Naive B cell (primary cell): Measurements from ENCODE around the gene SERINC3. TPM values are rescaled to one million over a fixed set of nuclear protein-coding genes. Genes with fewer than 3 reads are reported as not detected.
A peak's percentile ranks its signal among the peaks of the same experiment; 100 is the strongest.
"Not testable (repeated sequence)": the region's sequence is repeated elsewhere in the genome, so short reads cannot be mapped to it uniquely, and the experiment has no call there.

Experiments
- ATAC-seq, 2 donors: fragments of 150-1000 bp; cut with Tn5 transposase; 2 replicates each; pipeline ENCODE4 v1.10.0; 2021; ENCODE audit warnings: low read depth in 2 of 2, mild to moderate bottlenecking in 2 of 2, moderate library complexity in 2 of 2
- DNase-seq: peaks from one replicate; pipeline ENCODE4 v3.0.0; 2022
- H3K27ac Mint-ChIP-seq, 6 donors: one replicate each; pipeline ENCODE4 v1.8.0; 2020 to 2022; ENCODE audit warnings: mild to moderate bottlenecking in 6 of 6, mixed read lengths in 6 of 6, moderate library complexity in 5 of 6, inconsistent platforms in 2 of 6
- H3K27me3 Mint-ChIP-seq, 3 donors: one replicate each; pipeline ENCODE4 v1.8.0; 2021 to 2022; ENCODE audit warnings: mixed read lengths in 3 of 3, mild to moderate bottlenecking in 1 of 3
- H3K36me3 Mint-ChIP-seq, 2 donors: one replicate each; pipeline ENCODE4 v1.8.0; 2020 to 2022; ENCODE audit warnings: mixed read lengths in 2 of 2, inconsistent platforms in 1 of 2, mild to moderate bottlenecking in 1 of 2
- H3K4me1 Mint-ChIP-seq, 3 donors: one replicate each; pipeline ENCODE4 v1.8.0; 2020 to 2022; ENCODE audit warnings: mixed read lengths in 3 of 3, inconsistent platforms in 1 of 3, mild to moderate bottlenecking in 1 of 3, moderate library complexity in 1 of 3
- H3K4me3 Mint-ChIP-seq, 8 donors: one replicate each; pipeline ENCODE4 v1.8.0; 2020 to 2022; ENCODE audit warnings: mild to moderate bottlenecking in 8 of 8, mixed read lengths in 8 of 8, moderate library complexity in 8 of 8, inconsistent platforms in 2 of 8
- H3K9me3 Mint-ChIP-seq, 7 donors: one replicate each; pipeline ENCODE4 v1.8.0; 2020 to 2022; ENCODE audit warnings: mixed read lengths in 7 of 7, mild to moderate bottlenecking in 5 of 7, inconsistent platforms in 2 of 7, moderate library complexity in 1 of 7
- polyA plus RNA-seq, 6 donors: library from polyadenylated mRNA; unstranded; fragments of 300-500 nt; fragmentation: Illumina TruSeq; gene quantifications; one replicate each; pipeline ENCODE4 v1.2.3, GENCODE V29; 2021; ENCODE audit warnings: low read depth in 6 of 6

Gene SERINC3
- polyA plus RNA-seq, 6 donors from 2014 or later, result 120 to 145 (median 133) TPM

- no peak for DNase-seq
- Mint-ChIP-seq H3K9me3 (no peaks in the 10 kb centered on the region), H3K4me3 (no peak overlapping the region), H3K27me3 (no peaks in the 10 kb centered on the region), H3K4me1 (peaks cover 12 to 30% (median 24%) of the 10 kb centered on the region in 3 donors), H3K27ac (peak overlapping the region in 1 of 6 donors; percentile 19), H3K36me3 (peaks cover 0 to 9% of the 10 kb centered on the region in 2 donors)
- ATAC-seq, result no peak
These were observed 40.0 kb downstream of the SERINC3 start for GRCh38 chr20:44481719-44482416.

- no peak for ATAC-seq
These were observed 41.8 kb downstream of the SERINC3 start for GRCh38 chr20:44480097-44480496.

GRCh38 chr20:44479643-44480042 lies 42.2 kb downstream of the SERINC3 start:
- DNase-seq (peak; percentile 37), ATAC-seq (peak; percentile 29 to 51)
- peaks cover 0 to 6% of the 10 kb centered on the region in 2 donors for H3K36me3 Mint-ChIP-seq
- H3K27ac Mint-ChIP-seq, result peak overlapping the region in 3 of 6 donors; percentile 24 to 80 (median 52)
- H3K9me3 Mint-ChIP-seq, result no peaks in the 10 kb centered on the region
- no peaks in the 10 kb centered on the region for H3K27me3 Mint-ChIP-seq
- peaks cover 31 to 50% (median 37%) of the 10 kb centered on the region in 3 donors for H3K4me1 Mint-ChIP-seq
- peak overlapping the region in 2 of 8 donors; percentile 10 to 51 for H3K4me3 Mint-ChIP-seq

More at GRCh38 chr20:44480097-44480496, 41.8 kb downstream of the SERINC3 start:
- H3K27ac Mint-ChIP-seq, result peak overlapping the region in 2 of 6 donors; percentile 19 to 89
- peaks cover 30 to 47% (median 33%) of the 10 kb centered on the region in 3 donors for H3K4me1 Mint-ChIP-seq
- H3K4me3 Mint-ChIP-seq, result no peak overlapping the region
- no peak for DNase-seq
- H3K36me3 Mint-ChIP-seq, result peaks cover 0 to 6% of the 10 kb centered on the region in 2 donors
- no peaks in the 10 kb centered on the region for H3K27me3 Mint-ChIP-seq
- no peaks in the 10 kb centered on the region for H3K9me3 Mint-ChIP-seq

GRCh38 chr20:44478206-44478605 lies 43.7 kb downstream of the SERINC3 start:
- no peak for ATAC-seq
- H3K27ac Mint-ChIP-seq, result peak overlapping the region in 3 of 6 donors; percentile 15 to 84 (median 54)
- no peaks in the 10 kb centered on the region for H3K27me3 Mint-ChIP-seq
- DNase-seq, result no peak
- peaks cover 31 to 48% (median 37%) of the 10 kb centered on the region in 3 donors for H3K4me1 Mint-ChIP-seq
- peak overlapping the region in 2 of 8 donors; percentile 33 to 79 for H3K4me3 Mint-ChIP-seq
- no peaks in the 10 kb centered on the region for H3K9me3 Mint-ChIP-seq
- H3K36me3 Mint-ChIP-seq, result peaks cover 0 to 6% of the 10 kb centered on the region in 2 donors

GRCh38 chr20:44477151-44477550 lies 44.7 kb downstream of the SERINC3 start:
- Mint-ChIP-seq H3K9me3 (no peaks in the 10 kb centered on the region), H3K4me3 (peak overlapping the region in 6 of 8 donors; percentile 91 to 96 (median 94)), H3K27ac (peak overlapping the region; percentile 39 to 98 (median 78)), H3K4me1 (peaks cover 31 to 48% (median 37%) of the 10 kb centered on the region in 3 donors), H3K27me3 (no peaks in the 10 kb centered on the region), H3K36me3 (peaks cover 0 to 6% of the 10 kb centered on the region in 2 donors)
- DNase-seq (no peak), ATAC-seq (no peak)

- Mint-ChIP-seq H3K4me1 (peaks cover 31 to 48% (median 37%) of the 10 kb centered on the region in 3 donors), H3K27me3 (peaks cover 0 to 4% (median 0%) of the 10 kb centered on the region in 3 donors), H3K27ac (peak within 1 kb of the TSS; percentile 97 to 99 (median 98)), H3K36me3 (no peaks in the 10 kb centered on the region), H3K4me3 (peak within 1 kb of the TSS; percentile 91 to 99 (median 95)), H3K9me3 (no peaks in the 10 kb centered on the region)
- DNase-seq (peak; percentile 90), ATAC-seq (peak; percentile 89 to 93)
These were observed 45.9 kb downstream of the SERINC3 start, which contains the start of gene TTPAL for GRCh38 chr20:44475694-44476560. TSS of gene TTPAL (plus strand) at chr20:44475874. CDS start at chr20:44480000, 4,126 bp downstream.

- no peaks in the 10 kb centered on the region for H3K9me3 Mint-ChIP-seq
- DNase-seq, result no peak
- H3K4me3 Mint-ChIP-seq, result peak overlapping the region; percentile 91 to 99 (median 95)
- peaks cover 30 to 45% (median 32%) of the 10 kb centered on the region in 3 donors for H3K4me1 Mint-ChIP-seq
- H3K27me3 Mint-ChIP-seq, result peaks cover 0 to 4% (median 0%) of the 10 kb centered on the region in 3 donors
- peak overlapping the region; percentile 97 to 99 (median 98) for H3K27ac Mint-ChIP-seq
- no peaks in the 10 kb centered on the region for H3K36me3 Mint-ChIP-seq
- ATAC-seq, result no peak
These were observed 46.5 kb downstream of the SERINC3 start for GRCh38 chr20:44475372-44475693.

- H3K9me3 Mint-ChIP-seq, ATAC-seq, H3K36me3 Mint-ChIP-seq, H3K4me3 Mint-ChIP-seq, H3K27ac Mint-ChIP-seq, H3K27me3 Mint-ChIP-seq, DNase-seq: not testable (repeated sequence)
- peaks cover 17 to 25% (median 22%) of the 10 kb centered on the region in 3 donors for H3K4me1 Mint-ChIP-seq
These were observed 49.6 kb downstream of the SERINC3 start for GRCh38 chr20:44472283-44472682.

- Mint-ChIP-seq H3K27me3 (peaks cover 0 to 6% (median 4%) of the 10 kb centered on the region in 3 donors), H3K4me1 (peaks cover 9 to 17% (median 15%) of the 10 kb centered on the region in 3 donors), H3K27ac (no peak overlapping the region), H3K36me3 (no peaks in the 10 kb centered on the region), H3K9me3 (no peaks in the 10 kb centered on the region), H3K4me3 (no peak overlapping the region)
- ATAC-seq (no peak), DNase-seq (no peak)
These were observed 50.4 kb downstream of the SERINC3 start for GRCh38 chr20:44471481-44471882.

- Mint-ChIP-seq H3K27ac (no peak overlapping the region), H3K4me3 (no peak overlapping the region), H3K27me3 (peaks cover 0 to 6% (median 4%) of the 10 kb centered on the region in 3 donors), H3K4me1 (peaks cover 4 to 6% (median 6%) of the 10 kb centered on the region in 3 donors), H3K36me3 (no peaks in the 10 kb centered on the region), H3K9me3 (no peaks in the 10 kb centered on the region)
- no peak for ATAC-seq
- DNase-seq, result no peak
These were observed 51.5 kb downstream of the SERINC3 start for GRCh38 chr20:44470327-44470726.

GRCh38 chr20:44468044-44468782 lies 53.7 kb downstream of the SERINC3 start:
- H3K27ac Mint-ChIP-seq, result no peak overlapping the region
- no peaks in the 10 kb centered on the region for H3K36me3 Mint-ChIP-seq
- H3K4me3 Mint-ChIP-seq, result no peak overlapping the region
- peaks cover 0 to 6% (median 4%) of the 10 kb centered on the region in 3 donors for H3K27me3 Mint-ChIP-seq
- no peaks in the 10 kb centered on the region for H3K4me1 Mint-ChIP-seq
- DNase-seq, result no peak
- no peaks in the 10 kb centered on the region for H3K9me3 Mint-ChIP-seq
- no peak for ATAC-seq

- ATAC-seq, result no peak
These were observed 54.5 kb downstream of the SERINC3 start for GRCh38 chr20:44467289-44467883.

More at GRCh38 chr20:44467289-44467883, 54.5 kb downstream of the SERINC3 start:
- H3K4me3 Mint-ChIP-seq, result no peak overlapping the region
- no peaks in the 10 kb centered on the region for H3K9me3 Mint-ChIP-seq
- H3K27me3 Mint-ChIP-seq, result peaks cover 0 to 6% (median 4%) of the 10 kb centered on the region in 3 donors
- H3K36me3 Mint-ChIP-seq, result no peaks in the 10 kb centered on the region
- no peaks in the 10 kb centered on the region for H3K4me1 Mint-ChIP-seq
- no peak for DNase-seq
- H3K27ac Mint-ChIP-seq, result no peak overlapping the region
